Putamen (tissue), 1 donor: Measurements from ENCODE around the gene C17orf50.
"Not testable (repeated sequence)": the region's sequence is repeated elsewhere in the genome, so short reads cannot be mapped to it uniquely, and the experiment has no call there.

ENCODE experiments used
- DNase-seq: peaks from one replicate; pipeline ENCODE4 v3.0.0-alpha.2; 2016; ENCODE audit warnings: low spot score

The C17orf50 gene

DNA sequence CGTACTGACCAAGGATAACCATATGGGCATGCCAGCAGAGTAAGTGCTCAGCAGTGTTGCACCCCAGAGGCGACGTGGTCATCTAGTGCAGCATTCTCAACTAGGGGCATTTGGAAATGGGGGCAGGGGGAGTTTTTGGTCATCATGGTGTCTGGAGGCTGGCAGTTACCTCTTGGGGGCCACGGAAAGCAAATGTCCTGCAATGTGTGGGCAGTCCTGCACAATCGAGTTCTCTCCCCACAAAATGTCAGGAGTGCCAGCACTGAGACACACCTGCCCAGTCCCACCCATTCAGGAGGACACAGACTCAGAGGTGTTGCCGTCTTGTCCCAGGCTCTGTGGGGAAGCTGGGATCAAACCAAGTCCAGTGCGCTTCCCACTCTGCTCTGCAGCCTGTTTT is 26.3 kb upstream of the C17orf50 start:
- DNase-seq = no peak

DNA sequence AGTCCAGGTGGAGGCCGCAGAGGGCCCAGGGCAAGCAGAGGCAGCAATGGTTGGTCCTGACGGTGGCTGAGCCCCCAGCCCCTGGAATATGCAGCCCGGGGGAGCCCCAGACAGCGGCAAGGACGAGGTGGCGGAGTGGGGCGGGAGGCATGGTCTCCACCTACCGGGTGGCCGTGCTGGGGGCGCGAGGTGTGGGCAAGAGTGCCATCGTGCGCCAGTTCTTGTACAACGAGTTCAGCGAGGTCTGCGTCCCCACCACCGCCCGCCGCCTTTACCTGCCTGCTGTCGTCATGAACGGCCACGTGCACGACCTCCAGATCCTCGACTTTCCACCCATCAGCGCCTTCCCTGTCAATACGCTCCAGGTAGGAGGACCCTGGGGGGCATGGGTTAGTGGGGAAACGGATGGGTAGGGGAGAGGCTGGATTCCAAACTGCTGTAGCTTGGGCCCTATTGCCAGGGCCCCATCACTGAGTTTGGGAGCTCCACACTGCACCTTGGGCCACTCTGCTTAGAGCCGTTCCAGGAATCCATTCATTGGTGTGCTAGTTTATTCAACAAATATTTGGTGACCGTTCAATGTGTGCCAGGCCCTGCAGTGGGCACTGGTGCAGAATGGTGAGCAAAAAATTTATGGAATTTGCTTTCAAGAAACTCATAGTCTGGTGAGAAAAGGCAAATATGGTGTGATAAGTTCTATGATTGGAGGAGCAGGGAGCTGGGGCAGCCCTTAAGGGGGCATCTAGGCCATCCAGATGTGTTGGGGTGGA is 25.5 kb upstream of the C17orf50 start:
- no peak for DNase-seq

- DNase-seq = no peak
Measured at GRCh38 chr17:35736236-35736635, 24.5 kb upstream of the C17orf50 start.

DNA sequence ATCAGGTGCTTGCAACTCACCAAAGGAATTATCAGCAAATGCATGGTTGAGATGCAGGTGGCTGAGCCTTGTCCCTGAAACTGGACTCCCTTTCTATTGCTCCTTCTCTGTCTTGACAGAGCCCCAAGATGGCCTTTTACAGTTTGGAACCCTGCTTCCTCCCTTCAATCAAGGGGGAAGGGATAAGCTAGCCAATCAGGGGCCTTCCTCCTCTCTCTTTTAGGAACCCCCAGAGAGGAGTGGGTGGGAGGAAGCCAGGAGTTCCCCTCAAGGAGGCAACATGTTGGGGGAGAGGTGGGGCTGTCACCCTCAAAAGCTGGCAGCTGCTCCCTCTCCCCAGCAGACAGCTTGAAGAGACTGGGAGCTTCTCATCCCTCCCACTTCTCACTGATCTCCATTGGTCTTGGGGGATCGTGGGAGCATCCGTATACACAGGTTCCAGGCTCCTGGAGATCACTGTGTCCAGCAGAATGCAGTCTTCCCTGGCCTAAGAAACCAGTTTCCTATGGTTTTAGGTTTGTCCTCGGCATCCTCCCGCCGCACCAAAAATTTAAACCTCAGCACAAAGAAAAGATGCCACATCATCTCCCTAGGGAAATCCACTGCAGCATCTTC is 22.1 kb upstream of the C17orf50 start:
- no peak for DNase-seq

DNA sequence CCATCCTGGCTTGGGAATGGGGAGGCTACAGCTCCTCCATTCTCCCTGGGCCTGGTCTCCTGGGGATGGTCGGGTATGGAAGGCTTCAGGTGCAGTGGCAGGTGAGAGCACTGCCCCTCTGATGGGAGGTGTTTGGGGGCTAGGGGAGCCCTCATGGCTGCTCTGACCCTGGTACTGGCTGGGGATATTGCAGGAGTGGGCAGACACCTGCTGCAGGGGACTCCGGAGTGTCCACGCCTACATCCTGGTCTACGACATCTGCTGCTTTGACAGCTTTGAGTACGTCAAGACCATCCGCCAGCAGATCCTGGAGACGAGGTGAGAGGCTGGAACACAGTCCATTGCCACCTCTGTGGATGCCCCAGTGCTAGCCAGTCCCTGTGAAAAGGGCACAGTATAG is 20.5 kb upstream of the C17orf50 start:
- no peak for DNase-seq

DNA sequence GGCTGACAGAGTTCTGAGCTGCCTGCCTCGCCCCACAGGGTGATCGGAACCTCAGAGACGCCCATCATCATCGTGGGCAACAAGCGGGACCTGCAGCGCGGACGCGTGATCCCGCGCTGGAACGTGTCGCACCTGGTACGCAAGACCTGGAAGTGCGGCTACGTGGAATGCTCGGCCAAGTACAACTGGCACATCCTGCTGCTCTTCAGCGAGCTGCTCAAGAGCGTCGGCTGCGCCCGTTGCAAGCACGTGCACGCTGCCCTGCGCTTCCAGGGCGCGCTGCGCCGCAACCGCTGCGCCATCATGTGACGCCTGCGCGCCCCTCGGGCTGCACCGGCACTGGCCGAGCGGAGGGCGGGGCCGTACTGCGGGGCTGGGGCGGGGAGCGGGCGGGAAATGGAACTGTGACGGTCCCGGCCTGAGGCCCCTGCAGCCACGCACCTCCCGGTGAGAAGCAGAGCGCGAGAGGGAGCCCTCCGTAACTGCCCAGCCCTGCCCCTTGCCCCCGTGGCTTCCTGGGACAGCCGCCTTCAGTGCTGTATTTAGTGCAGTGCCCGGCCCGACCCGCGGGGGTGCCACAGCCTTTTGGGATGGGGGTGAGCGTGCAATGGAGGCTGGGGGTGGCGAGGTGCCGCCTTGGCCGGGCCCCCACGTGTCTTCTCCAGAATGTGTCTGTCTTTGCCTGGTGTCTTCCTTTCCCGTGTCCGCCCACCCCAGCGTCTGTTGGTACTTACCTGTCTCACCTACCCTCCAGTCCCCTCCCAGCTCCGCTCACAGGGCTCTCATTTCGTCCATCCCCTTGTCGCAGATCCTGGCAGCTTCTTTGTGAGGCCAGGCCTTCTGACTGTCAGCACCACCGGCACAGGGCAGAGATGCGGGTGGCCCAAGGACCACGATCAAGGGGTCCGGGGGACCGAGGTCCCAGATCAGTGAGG is 19.4 kb upstream of the C17orf50 start:
- DNase-seq = no peak

GRCh38 chr17:35742496-35742895 is 18.2 kb upstream of the C17orf50 start:
- DNase-seq = no peak

DNA sequence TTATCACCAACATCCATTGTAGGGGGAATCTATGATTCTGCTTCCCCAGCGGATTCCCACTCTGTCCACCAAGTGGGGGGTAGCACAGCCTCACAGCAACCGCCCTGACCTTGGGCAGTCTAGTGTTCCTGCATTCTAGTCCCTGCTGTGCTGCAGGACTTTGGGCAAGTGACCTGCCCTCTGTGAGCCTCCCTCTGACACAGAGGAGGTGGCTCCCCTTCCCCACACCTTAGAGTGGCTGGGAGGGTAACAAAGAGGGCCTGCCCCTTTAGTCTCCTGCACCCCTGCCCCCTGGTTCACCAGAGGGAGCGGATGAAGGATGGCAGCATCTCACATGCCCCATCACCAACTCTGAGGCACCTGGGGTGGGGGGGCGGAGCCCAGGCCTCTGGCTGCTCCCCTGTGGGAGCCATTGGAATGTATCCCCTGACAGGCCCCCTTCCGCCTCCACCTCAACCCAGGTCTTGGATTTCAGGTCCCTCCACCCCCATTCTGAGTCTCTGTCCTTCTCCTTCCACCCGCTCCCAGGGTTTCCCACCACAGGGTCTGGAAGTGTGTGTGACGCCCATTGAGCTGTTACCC is 17.7 kb upstream of the C17orf50 start:
- DNase-seq = no peak

- no peak for DNase-seq
Measured at GRCh38 chr17:35743626-35744328, 16.9 kb upstream of the C17orf50 start.

DNA sequence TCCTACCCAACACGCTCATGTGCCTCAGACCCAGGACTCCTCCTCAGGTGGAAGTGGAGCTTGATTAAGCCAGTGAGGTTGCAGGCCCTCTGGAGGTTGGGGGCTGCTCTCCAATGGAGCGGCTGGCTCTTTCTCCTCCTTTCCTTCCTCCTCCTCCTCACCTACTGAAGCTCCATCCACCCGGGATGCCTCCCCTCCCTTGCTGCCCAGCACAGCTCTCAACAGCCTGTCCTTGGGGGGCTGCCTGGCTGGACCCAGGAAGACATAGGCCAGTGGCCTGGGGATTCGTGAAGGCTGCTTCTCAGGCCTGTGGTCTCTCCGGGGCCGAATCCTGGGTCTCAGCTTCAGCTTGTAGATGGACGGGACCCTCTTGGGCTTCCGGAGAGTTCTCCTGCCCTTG is 15.9 kb upstream of the C17orf50 start:
- DNase-seq = no peak

DNA sequence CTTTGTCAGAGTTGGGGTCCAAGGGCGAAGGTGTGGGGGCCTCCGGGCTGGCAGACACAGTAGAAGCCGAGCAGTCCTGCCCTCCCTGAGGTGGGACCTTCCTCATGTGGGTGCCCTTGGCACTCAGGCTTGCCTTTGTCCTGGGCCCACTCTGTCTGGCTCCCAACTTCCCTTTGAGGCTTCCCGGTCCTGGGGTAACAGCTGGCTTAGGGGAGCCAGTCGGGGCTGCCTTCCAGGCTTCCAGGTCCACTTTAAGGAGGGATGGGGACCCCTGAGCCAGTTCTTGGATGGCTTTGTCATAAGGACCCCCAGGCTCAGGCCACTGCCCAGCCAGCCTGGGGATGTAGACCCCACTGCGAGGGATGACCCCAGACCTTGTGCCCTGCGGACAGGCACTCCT is 15.4 kb upstream of the C17orf50 start:
- no peak for DNase-seq

- DNase-seq = no peak
Measured at GRCh38 chr17:35745749-35746320, 14.9 kb upstream of the C17orf50 start.

GRCh38 chr17:35747540-35748017 is 13.1 kb upstream of the C17orf50 start:
- DNase-seq = peak; percentile 65

DNA sequence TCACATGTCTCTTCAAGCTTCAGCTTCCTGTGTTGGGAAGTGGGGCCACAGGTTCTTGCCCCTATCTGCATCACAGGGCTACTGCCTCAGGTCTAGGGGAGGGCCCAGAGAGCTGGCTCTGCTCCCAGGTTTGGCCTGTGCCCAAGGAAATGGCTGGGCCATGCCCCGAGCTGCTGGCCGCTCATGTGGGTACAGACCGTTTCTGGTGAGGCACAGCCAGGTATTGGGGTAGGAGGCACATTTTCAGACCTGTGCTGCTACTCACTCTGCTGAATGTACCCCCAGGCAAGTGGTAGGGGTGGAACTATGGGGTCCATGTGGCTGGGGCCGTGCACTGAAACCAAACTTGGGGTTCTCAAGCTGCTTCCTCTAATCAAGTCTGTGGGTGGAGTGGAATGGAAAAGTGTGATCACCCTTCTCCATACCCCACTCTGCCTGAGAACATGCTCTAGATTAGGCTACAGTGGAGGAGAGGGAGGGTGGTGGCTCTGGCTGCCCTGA is 12.3 kb upstream of the C17orf50 start:
- DNase-seq = no peak

DNA sequence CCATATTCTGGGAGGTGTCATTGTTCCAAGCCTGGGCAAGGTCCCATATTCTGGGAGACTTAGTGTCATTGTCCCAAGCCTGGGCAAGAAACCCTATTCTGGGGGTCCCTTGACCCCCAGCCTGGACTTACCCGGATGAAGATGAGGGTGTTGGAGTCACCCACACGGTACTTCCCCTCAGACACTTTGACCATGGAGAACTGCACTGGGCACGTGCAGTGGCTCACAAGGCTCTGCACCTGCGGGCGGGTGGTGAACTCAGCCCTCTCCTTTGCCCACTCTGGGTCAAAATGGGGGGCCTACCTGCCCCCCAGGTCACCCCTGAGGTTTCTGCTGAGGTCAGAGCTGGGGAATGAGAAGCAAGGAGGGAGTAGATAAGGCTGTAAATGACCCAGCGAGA is 11.7 kb upstream of the C17orf50 start:
- no peak for DNase-seq

GRCh38 chr17:35749560-35750412 is 10.9 kb upstream of the C17orf50 start:
- no peak for DNase-seq

GRCh38 chr17:35750526-35751395 is 9.9 kb upstream of the C17orf50 start:
- no peak for DNase-seq

- not testable (repeated sequence) for DNase-seq
Measured at GRCh38 chr17:35751541-35751940, 9.1 kb upstream of the C17orf50 start.

- no peak for DNase-seq
Measured at GRCh38 chr17:35752471-35752870, 8.2 kb upstream of the C17orf50 start.
